HG02763 (cell line): ENCODE measurements around the gene TNFRSF14.
"Not testable (repeated sequence)": the region's sequence is repeated elsewhere in the genome, so short reads cannot be mapped to it uniquely, and the experiment has no call there.

Experiments used
- ATAC-seq: cut with Tn5 transposase; IDR thresholded peaks from one replicate; pipeline ENCODE4 v1.9.1; 2021; ENCODE audit warnings: mild to moderate bottlenecking, moderate library complexity; ENCODE audit not compliant: unreplicated experiment

Gene TNFRSF14

DNA sequence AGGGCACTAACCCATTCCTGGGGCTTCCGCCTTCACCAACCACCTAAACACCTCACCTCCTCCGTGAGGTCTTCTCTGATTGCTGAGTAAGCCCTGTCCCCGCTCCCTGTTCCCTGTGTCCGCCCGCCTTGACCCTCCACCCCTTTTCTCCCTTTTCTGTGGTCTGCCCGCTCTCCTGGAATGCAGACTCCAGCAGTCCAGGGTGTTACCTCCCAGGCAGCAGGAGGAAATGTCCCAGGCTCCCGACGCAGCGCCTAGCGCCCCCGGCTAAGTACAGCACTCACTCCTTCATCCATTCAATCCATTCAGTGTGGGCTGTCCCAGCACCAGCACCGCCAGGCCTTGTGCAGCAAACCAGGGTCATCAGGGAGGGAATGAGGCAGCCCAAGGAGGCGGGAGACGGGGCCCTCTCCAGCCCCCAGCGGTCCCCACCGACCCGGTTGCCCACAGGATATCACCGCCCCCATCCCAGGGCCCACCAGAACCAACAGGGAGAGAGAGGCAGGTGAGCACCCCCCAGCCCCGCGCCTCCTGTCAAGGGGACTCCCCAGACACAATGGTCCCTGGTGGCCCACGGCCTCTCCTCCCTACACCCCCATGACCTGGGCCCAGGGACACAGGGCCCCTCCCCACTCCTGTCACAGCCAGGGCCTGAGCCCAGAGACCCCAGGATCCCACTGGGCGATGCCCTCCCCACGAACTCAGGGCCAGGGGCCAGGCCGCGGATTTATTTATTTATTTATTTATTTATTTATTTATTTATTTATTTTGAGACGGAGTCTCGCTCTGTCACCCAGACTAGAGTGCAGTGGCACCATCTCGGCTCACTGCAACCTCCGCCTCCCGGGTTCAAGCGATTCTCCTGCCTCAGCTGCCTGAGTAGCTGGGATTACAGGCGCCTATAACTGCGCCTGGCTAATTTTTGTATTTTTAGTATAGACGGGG lies 10.2 kb downstream of the TNFRSF14 start:
- no peak for ATAC-seq

- no peak for ATAC-seq
Observed at GRCh38 chr1:2567083-2567679, 11.0 kb downstream of the TNFRSF14 start.

DNA sequence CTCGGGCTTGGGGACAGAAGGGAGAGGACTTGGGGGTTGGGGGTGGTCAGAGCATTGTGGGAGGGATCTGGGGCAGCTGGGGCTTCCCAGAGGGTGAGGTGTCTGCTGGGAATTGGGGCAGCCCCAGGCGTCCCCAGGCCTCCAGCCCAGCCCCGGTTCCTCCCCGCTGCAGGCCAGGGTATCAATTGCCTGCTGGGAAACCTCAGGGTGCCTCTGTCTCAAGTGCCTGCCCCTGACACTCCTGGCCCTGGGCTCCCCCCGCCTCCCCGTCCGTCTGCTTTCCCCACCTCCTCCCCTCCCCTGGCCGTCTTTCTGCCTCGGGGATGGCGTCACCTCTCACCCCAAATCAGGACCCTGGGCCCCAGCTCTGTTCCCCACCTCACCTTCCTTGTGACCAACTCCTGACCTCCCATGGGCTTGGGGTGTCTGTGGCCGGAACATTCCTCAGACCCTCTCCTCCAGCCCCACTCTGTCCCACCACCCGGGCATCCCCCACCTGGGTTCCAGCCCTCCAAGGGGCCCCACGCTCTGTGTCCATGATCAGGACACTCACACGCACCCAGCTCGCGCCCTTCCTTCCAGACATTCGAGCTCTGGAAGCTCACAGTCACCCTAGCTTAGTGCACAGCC lies 12.1 kb downstream of the TNFRSF14 start:
- ATAC-seq = not testable (repeated sequence)

- no peak for ATAC-seq
Observed at GRCh38 chr1:2569060-2569459, 12.9 kb downstream of the TNFRSF14 start.

GRCh38 chr1:2569703-2570102 lies 13.5 kb downstream of the TNFRSF14 start:
- not testable (repeated sequence) for ATAC-seq

GRCh38 chr1:2570332-2570731 lies 14.2 kb downstream of the TNFRSF14 start:
- ATAC-seq = no peak

- no peak for ATAC-seq
Observed at GRCh38 chr1:2571348-2571747, 15.2 kb downstream of the TNFRSF14 start.

DNA sequence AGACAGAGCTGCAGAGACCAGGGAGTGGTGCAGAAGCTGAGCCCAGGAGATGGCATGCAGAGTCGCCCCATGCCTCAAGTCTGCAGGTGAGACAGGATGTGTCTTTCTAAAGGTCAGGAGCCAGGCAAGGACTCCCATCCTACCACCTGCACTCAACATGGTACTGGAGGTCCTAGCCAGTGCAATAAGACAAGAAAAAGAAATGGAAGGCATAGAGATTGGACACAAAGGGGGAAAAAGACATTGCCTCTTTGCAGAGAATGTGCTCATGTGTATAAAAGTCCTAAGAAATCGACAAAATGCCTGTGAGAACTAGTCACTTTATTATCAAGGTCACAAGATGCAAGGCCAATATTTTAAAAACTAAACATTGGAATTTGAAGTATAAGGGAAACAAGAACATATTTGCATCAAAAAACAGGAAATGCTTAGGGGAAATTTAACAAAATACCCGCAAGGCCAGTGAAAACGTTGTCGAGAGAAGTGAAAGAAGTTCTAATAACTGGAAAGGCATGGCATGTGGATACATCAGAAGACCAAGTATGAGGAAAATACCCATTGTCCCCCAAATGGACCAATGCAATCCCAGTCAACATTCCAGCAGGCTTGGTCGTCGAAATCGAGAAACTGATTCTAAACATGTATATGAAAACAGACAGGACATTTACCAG lies 17.2 kb downstream of the TNFRSF14 start:
- ATAC-seq = no peak

- ATAC-seq = no peak
Observed at GRCh38 chr1:2574350-2574749, 18.2 kb downstream of the TNFRSF14 start.

DNA sequence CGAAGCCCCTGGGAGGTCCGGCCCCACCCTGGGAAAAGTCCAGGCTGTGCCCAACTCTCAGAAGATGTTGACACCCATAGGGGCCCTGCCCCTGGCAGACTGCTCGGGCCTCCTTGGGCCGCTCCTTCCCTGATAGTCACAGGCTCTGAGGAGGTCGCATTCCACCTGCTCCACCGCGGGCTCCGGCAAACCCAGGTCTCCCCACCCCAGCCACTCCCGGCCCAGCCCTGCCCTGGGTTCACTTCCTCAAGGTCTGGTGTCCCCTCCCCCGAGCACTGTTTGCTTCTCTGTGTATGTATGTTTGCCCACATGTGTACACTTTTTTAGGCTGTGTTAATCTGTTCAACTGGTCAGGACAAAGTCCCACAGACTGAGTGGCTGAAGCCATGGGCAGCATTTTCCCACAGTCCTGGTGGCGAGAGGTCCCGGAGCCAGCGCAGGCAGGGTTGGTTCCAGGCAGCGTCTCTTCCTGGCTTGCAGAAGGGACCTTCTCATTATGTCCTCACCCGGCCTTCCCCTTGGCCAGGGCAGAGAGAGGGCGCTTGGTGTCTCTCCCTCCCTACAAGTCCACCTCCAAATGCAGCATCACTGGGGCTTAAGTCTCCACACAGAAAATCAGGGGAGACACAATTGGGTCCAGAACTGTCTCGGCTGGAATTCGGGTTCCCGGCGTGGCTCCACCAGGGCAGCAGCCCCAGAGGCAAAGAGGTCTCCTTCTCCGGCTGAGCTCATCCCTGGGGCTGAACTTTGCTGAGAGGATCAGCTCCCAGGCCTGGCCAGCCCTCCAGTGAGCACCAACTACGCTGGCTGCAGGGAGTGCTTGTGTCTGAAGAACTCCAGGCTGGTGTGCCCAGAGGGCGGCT lies 19.9 kb downstream of the TNFRSF14 start:
- no peak for ATAC-seq

GRCh38 chr1:2577565-2578075 lies 21.4 kb downstream of the TNFRSF14 start:
- not testable (repeated sequence) for ATAC-seq

DNA sequence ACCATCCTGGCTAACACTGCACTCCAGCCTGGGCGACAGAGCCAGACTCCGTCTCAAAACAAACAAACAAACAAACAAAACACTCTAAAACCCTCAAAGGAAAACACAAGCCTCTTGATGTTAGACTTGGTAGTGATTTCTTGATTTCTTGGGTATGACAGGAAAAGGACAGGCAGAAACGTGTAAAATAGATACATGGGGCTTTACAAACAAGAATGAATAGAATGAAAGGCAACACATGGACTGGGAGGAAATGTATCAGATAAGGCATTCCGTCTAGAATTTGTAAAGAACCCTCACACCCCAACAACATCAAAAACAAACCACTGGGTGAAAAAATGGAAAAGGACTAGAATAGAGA lies 22.6 kb downstream of the TNFRSF14 start:
- no peak for ATAC-seq

DNA sequence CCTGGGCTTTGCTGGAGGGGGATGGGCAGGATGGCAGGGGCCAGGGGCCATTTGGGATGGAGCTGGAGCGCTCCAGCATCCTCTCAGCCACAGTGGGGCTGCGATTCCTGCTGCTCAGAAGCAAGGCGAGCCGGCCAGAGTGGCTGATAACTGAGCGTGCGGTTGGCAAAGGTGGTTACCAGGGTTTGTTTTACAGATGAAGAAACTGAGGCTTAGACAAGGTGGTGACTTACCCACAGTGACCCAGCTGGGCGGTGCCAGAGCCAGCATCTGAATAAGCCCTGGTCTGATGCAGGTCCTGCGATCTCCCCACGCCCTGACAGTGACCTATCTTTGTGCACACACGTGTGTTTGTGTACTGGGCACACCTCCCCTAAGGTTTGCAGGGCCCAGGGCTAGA lies 24.5 kb downstream of the TNFRSF14 start:
- no peak for ATAC-seq

DNA sequence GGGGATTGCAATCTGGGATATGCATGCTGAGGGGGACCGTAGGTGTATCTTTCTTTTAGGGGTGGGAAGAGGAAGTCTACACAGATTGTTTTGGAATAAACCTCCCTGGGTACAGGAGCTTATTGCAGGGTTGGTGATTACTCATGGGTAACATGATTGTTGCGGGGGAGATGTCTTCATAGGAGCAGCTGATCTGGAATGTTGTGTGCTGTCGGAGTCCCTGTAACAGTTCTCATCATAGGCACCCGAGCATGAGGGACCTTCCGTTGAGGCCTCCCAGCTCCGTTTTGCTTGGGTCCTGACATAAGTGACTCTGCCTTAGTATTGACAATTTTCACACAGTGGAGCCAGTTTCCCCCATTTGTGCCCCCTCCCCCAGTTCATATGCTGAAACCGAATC lies 26.2 kb downstream of the TNFRSF14 start:
- ATAC-seq = no peak

DNA sequence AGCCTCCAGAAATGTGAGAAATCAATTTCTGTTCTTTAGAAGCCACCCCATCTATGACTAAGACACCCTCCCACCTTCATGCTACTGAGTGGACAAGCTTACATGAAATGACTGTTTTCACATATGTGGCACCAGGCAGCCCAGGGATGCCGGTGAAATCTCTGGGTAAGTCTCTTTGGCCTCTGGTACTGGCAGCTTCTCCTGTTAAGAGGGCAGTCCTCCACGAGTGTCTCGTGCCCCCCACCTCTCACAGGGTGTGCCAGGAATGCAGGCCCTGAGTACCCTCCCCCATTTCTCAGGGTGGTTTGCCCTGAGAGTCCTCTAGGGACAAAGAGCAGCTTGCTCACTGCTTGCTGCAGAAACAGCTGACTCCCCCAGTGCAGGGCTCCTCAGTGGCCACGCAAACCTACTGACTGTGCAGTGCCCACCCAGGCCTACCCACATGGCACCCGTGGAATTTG lies 27.2 kb downstream of the TNFRSF14 start:
- no peak for ATAC-seq

DNA sequence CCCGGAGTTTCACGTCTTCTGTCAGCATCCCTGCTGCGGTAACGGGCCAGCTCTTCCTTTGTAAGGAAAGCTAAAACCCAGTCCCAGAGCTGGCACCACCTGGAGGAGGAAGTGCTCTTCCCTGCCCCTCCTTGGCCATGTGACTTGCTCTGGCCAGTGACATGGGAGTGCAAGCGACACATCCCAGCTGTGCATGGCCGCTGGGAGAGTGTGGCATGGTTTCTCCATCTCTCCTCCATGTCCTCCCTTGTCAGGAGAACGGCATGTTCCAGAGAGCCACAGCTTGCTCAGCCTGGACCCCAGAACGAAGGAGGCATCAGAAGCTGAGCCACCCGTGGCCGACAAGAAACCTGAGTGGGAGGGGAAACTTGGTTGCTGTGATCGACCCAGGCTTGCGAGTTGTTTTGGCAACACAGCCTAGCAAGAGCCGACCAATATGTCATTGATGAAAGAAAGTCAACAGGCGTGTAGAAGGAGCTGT lies 27.7 kb downstream of the TNFRSF14 start:
- ATAC-seq = no peak

- no peak for ATAC-seq
Observed at GRCh38 chr1:2584686-2585317, 28.6 kb downstream of the TNFRSF14 start.

DNA sequence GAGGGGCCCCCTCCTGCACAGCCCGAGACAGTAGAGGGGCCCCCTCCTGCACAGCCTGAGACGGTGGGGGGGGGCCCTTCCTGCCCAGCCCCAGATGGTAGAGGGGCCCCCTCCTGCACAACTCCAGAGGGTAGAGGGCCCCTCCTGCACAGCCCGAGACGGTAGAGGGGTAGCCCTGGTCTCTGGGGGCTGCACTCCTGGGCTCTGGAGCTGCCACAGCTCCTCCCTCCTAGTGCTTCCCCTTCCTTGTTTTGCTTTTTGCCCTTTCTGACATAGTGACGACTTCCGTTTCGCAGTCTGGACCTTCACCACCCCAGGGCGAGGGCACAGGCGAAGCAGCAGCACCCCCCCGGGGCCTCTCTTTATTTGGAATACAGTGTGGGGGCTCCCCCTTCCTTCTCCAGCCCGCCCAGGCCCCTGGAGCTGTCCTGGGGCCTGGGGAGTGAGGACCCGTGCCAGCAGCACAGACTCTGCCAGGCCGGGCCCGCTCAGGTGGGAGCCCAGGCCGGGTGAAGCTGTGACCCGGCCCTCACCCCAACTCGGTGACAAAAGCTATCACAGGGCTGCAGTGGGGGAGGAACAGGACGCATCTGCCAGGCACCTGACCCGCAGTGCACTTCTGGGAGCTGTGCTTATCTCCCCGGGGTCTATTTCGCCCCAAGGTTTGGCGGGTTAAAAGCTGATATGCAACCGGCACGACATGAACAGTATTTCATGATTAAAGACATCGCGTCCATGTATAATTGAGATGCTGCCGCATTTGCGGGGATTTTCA lies 29.3 kb downstream of the TNFRSF14 start:
- ATAC-seq = peak; percentile 29
